NCI-H748 (cell line): ENCODE data around the gene WDR43.

ENCODE experiments used
- DNase-seq: peaks from one replicate; lab custom pipeline; 2025; ENCODE audit not compliant: unreplicated experiment; lab: John Stamatoyannopoulos, UW

Gene WDR43

DNA sequence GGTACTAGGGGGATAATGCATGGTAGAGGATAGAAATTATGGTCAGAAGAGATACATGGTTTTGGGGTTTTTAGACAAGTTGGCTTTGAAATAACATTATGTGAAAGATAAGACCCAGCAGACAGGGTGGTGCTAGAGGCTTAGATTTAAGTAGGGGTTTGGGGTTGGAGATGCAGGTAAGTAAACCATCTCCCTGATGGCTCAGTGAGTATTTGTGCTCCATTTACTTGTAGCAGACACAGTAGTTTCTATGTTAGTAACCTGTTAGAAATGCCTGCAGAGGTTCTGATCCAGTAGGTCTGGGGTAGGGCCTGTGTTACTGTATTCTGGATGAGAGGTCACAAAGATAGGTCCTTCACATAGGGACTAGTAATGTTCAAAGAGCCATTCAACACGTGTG lies 13.7 kb downstream of the WDR43 start:
- DNase-seq, result no peak

DNA sequence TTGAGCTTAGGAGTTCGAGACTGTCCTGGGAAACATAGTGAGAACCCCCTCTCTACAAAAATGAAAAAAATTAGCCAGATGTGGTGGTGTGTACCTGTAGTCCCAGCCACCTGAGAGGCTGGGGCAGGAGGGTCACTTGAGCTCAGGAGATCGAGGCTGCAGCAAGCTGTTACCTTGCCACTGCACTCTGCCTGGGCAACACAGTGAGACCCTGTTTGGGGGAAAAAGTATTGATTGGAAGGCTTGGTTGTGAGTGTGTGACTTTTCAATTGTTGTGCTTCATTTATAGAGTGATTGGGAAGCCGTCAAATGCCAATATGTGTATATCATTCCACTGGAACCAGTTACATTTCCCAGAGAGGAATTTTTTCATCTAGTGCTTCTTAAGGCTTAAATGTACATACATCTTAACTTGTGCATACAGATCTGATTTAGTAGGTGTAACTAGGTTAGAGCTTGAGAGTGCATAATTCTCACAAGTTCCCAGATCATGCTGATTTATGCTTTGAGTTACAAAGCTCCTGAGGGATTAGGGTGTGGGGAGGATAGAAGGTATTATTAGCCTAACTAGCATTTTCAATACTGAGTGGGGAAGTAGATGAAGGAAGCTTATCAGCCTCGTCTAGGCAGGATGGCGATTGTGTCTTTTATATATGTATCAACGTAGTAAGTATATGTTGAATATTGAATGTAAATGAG lies 15.3 kb downstream of the WDR43 start:
- no peak for DNase-seq

DNA sequence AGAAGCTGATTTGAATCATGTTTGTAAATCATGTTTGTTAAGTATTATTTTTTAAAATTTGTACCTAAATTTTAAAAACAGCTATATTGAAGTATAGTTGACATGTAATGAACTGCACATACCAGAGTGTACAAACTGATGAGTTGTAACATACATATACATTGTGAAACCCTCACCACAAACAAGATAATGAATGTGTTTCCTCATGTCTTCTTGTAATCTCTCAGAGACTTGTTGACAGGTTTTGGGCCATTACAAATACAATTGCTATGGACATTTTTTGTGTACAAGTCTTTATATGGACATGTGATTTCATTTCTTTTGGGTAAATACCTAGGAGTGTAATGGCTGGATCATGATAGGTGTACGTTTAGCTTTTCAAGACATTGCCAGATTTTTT lies 21.5 kb downstream of the WDR43 start:
- DNase-seq, result no peak

DNA sequence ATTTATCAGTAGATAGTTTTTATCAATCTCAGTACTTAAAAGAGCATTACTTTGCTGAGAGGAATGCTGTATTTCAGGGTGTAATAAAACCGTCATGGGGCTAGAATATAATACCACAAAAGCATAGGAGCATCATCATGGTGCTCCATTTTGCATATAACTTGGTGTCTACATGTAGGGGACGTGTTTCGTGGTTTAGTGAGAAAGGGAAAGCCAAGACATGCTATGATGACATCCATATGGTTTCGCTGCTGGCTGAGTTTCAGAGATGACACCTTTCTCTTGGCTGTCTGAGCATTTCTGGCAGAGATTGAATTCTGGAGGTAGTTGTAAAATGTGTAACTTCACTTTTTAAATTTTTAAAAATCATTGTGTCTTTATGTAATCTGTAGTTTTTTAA lies 32.4 kb downstream of the WDR43 start:
- DNase-seq, result no peak

DNA sequence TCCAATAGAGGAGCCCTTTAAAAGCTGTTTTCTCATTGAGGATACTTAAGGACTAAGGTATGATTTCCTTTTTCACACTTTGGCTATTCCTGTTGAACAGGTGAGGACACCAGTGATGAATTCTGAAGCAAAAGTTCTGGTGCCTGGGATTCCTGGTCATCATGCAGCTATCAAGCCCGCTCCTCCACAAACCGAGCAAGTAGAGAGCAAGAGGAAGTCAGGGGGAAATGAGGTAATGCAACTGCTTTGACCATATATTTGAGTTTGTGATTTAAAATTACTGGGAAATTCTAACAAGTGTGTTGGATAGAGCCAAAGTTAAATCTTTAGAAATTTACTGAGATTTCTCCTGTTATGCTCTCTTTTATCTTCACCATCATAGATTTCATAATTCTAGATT lies 33.0 kb downstream of the WDR43 start:
- DNase-seq, result no peak

DNA sequence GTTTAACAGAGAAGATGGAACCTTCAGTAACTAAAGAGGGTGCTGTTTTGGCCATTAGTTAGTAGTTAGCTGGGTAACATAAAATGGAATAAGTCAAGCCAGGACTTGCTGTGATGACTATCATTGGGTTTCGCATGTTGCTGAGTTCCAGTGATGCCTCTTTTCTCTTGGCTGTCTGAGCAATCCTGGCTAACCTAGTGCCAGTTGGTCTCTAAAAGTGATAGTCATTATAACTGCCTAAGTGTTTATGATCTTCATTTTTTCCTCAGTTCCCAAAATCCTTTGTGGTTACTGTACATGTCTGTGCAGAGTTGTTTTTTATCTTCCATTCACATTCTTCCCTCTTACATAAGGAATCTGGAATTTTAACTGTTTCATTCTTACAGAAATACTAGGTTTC lies 33.4 kb downstream of the WDR43 start:
- DNase-seq, result no peak

DNA sequence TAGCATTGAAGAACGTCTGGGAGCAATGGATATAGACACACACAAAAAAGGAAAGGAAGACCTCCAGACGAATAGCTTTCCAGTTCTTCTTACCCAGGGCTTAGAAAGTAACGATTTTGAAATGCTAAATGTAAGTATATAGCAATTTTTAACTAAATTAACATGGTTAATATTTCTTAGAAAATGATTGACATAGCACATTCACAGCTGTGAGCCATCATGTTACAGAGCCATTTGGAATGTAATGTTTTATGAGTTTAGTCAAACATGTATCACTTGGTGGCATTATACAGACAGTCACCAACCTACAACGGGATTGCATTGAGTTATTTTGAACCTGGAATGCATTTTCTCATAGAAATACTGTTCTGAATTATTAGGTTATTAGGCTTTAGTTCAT lies 35.1 kb downstream of the WDR43 start:
- no peak for DNase-seq

DNA sequence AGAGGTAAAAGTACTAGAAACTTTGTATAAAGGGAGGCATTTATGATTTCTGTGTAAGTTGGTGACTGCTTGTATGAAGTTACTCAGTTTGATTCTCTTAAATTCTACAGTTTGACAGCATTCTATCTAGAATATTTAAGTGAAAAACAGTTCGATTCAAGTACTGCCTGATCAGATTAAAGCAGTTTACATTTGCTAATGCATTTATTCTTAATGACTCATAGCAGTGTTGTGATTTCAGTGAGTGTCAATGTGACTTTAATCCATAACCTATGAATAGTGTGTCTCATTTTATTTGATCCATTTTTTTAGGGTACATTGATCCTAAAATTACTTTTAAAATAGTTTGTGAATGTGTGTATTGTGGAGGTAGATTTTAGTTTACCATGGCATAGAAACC lies 35.7 kb downstream of the WDR43 start:
- no peak for DNase-seq

DNA sequence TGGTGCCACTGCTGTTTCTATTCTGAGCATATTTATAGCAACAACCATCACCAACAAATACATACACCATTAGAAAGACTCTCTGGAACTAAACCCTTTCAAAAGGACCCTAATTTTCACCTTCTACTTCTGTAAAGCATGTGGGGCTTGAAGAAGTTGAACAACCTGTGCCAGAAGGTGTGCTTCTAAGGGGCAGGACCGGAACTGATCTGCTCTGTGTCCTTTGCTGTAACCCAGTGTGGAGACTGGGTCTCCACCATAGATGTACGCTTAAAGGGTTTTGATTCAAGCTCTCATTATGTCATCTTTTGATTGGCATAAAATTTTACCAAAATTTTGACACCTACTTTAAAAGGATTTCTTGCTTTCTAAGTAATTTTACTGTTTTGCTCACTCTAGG lies 40.3 kb downstream of the WDR43 start:
- no peak for DNase-seq

DNA sequence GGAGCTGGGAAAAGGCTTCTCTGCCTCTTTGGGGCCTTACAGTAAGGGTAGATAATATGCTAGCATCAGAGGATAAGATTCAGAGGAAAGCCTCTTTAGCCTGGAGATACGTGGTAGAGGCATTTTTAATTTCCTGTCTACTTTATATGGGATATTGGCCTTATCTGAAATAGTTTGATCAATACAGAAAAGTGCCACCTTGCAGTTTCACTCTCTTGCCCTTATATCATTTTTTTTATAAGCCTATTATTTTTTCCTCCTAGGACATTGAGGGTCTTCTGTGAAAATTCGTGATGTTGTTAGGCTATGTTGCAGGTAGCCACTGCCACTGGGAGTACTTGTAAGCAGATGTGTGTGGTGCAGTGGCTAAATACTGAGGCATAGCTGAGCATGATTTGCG lies 46.5 kb downstream of the WDR43 start:
- no peak for DNase-seq

DNA sequence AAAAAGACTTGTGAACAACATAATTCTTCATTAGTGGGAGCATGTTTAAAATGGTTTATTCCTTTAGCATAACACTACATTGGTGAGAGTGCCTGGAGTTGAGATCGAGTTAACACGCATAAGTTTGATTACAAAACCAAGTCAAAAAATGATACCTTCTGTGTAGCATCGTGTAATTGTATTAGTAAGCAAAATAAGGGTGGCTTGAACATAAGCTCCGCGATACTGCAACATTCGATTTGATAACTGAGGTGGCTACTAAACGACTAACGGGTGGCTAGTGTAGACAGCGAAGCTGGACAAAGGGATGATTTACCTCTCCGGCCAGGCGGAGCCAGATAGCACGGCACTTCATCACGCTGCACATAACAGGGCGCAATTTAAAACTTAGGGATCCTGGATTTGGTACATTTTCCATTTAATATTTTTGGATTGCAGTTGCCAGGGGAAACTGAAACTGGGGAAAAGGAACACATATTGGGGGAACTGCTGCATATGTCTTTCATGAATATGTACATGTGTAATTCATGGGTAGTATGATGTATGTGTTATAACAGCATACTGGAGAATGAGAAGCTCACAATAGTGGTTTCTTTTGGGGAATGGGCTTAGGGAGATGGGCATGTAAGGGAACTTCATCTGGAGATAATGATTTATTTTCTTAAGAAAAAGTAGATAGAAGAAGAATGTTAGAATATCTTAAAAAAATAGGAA lies 50.2 kb downstream of the WDR43 start:
- no peak for DNase-seq

DNA sequence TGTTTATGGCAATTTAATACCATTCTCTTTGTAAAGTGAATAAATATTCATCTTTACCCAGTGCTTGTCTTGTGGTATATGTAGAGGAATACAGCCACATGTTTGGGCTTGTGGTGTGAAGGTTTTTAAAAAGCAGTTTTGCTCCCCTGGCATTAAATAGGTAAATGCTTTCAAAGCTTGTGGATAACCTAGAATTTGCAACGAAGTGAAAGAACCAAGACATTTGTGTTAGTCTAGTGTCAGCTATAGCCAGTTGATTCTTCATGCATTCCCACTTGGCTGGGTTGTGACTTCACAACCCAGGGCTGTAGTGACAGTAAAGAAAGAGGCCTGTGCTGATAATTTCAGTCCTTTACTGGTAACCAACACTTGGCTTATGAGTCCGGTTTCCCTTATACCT lies 53.7 kb downstream of the WDR43 start:
- DNase-seq, result no peak

DNA sequence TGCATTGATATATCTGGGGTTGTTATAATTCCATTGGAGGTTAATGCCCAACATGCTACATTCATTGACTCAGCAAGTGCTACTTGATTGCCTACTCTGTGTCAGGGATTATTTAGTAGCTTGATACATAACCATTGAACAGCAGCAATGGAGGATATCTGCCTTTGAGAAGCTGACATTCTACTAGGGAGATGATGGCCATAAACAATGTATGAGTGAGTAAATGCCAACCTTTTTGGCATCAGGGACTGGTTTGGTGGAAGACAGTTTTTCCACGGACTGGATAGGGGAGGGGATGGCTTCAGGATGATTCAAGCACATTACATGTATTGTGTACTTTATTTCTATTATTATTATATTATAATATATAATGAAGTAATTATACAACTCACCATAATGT lies 54.7 kb downstream of the WDR43 start:
- no peak for DNase-seq

DNA sequence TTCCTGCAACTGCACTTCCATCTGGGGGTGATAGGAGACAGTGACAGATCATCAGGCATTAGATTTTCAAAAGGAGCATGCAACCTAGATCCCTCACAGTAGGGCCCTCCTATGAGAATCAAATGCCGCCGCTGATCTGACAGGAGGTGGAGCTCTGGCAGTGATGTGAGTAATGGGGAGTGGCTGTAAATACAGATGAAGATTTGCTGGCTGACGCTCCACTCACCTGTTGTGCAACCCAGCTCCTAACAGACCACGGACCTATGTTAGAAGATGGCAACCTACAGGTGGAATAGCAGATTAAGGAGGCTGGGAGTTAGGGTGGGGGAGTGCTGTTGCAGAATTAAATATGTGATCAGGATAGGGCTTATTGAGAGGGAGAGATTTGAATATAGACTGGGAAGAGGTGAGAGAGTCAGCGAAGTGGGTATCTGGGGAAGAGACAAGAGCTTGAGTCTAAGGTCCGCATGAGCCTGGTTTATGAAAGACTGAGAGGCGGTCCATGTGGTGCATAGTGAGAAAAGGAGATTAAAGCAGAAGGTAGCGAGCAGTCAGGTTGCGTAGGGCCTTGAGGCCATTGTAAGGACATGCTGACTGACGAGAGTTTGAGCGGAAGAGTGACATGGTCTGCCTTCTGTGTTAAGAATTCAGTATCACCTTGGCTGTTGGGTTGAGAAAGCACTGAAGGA lies 55.3 kb downstream of the WDR43 start:
- DNase-seq, result no peak

DNA sequence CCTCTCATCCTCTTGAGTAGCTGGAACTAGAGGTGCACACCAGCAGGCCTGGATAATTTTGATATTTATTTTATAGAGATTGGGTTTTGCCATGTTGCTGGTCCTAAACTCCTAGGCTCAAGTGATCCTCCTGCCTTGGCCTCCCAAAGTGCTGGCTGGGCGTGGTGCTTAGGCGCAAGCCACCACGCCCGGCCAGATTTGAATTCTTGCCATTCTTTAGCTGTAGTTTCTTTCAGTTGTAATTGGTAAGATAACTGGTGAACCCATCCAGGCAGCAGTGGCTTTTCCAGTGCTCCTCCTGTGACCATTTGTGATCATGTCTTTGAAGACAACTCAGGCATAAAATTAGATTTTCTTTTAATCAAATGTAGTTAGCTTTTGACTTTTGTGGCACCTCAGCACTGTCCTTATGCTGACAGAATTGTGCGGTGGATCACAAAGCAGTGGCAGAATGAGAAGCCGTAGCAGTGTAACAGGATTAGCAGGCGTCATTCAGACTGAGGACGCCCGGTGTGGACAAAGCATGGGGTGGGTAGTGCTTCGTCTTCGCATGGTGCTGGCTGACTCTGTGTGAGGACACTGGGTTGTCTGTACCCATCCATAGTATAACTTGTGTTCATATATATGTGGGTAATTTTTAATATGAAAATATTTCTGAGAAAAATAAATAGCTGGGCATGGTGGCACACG lies 56.6 kb downstream of the WDR43 start:
- no peak for DNase-seq

DNA sequence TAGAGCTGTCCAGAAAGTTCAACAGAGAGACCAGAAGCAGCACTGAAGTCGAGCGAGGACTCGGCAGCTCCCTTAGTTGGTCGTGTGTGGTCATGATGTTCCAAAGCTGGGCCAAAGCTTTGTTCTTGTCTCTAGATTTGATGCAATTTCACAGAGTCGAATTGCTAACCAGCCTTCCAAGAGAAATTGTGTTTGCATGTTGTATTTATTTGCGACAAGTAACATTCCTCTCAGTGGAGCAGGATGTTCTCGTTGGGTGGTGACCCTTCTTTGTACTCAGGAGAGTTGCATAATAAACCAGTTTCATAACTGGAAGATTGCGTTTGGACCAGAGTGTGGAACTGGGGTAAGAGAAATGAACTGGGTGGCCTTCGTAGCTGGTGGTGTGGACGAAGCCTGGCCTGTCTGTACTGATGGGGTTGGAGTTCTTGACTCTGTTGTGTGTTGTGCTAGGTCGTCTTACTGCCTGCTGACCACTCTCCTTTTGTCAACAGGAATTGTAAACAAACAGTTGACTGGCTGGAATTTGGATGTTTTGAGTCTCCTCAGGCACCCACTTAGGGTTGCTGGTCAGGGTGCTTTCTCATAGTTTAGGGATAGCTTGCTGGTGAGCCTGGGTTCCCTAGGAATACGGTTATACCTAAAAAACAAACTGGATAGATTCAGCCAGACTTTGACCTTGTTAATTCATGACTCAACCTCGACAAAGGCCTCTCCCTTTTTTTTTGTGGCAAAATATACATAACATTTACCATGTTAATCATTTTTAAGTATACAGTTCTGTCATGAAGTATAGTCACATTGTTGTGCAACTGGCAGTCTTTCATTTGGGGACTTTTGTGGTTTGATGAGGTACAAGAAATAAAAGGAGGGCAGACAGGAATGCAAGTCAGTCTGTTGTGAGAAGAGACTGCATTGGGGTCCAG lies 57.7 kb downstream of the WDR43 start:
- no peak for DNase-seq

DNA sequence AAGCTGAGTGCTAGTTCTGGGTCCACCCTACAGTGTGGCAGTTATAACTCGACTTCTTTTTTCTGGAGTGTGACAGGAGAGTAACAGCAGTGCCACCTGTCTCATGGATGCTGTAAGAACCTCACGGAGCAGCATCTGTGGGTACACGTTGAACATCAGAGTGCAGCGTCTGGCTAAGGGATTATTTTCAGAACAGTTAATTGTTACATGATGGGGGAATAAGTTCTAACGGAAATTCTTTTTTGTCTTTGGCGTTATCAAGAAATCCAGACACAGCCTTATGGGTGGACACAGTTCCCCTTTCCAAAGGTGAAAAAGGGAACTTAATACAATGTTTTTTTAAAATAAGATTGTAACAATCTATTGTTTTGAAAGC lies 58.4 kb downstream of the WDR43 start:
- peak; percentile 5 for DNase-seq

DNA sequence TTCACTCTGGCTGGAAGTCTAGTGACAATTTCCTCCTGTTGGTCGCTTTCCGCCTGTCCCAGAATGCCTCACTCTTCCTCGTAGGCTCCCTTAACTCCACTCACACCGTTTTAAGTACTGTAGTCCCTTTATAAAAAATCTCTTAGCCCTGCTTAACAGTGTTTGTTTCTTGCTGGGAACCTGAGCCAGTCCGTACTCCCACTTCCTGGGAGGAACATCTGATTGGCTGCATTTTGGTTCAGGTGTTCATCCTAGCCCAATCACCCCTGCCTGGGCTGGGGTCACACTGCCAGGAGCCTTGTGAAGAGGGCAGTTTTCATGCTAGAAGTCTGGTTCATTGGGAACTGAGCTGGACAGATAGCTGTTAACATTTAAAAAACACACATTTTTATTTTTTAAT lies 61.0 kb downstream of the WDR43 start:
- no peak for DNase-seq

DNA sequence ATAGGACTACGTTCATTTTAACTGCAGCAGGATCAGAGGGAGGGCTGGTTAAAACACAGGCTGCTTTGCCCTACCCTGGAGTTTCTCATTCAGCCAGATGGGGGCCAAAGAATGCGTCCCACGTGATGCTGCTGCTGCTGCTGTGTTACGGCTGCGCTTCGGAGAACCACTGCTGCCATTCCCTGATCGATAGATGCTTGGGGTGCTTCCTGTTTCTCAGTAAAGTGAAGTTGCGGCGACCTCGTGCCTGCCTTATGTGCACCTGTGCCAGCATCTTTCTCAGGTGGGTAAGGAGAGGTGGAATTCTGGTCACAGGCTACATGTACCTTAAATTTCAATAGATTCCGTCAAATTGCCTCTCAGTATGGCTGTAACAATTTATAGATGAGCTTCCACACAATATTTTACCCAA lies 62.0 kb downstream of the WDR43 start:
- no peak for DNase-seq

DNA sequence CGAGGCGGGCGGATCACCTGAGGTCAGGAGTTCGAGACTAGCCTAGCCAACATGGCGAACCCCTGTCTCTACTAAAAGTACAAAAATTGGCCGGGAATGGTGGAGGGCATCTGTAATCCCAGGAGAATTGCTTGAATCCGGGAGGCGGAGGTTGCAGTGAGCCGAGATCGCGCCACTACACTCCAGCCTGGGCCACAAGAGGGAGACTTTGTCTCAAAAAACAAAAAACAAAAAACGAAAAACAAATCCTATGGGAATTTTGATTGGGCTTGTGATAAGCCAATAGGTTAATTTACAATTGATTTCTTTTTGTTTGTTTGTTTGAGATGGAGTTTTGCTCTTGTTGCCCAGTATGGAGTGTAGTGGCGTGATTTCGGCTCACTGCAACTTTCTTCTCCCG lies 62.4 kb downstream of the WDR43 start:
- DNase-seq, result no peak

DNA sequence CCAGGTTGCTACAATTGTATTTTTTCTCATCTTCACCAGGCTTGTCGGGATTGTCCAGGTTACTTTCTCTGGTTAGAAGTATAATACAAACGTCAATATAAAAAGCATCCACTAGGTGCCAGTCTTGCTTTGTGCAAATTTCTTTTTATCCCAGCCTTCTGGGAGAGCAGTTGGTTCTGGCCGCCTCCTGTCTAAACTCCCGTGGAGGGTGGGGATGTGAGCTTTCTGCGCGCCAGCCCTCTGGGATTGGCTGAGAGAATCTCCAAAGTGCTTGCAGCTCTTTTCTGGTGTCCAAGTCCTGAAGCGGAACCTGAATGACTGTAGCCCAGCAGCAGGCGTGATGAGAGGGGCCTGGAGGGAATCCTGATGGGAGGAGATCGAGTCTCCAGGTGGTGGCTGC lies 64.2 kb downstream of the WDR43 start:
- DNase-seq, result peak; percentile 48
